HCT116 (cell line): ENCODE measurements around the gene ZNF385A. TPM values are rescaled to one million over a fixed set of nuclear protein-coding genes. Genes with fewer than 3 reads are reported as not detected.
A peak's percentile ranks its signal among the peaks of the same experiment; 100 is the strongest.

Experiments
- ATAC-seq: fragments of 200-7000 bp; cut with Tn5 transposase; 2 replicates; pipeline ENCODE4 v1.9.1; 2020; ENCODE audit warnings: mild to moderate bottlenecking, moderate library complexity
- BruUV-seq: library from RNA; stranded (reverse); fragments of 400-500 nt; replicated peaks from 2 replicates; lab custom pipeline; 2021; lab: Mats Ljungman, UMichigan
- CTCF ChIA-PET: fragments of 300-600 bp; sonication (Branson Sonifier 250); formaldehyde crosslinking; loops from one replicate; lab custom pipeline; 2021; ENCODE audit warnings: antibody characterized with exemption; lab: Charles Lee
- POLR2A ChIA-PET: fragments of 300-600, 350-600 bp; sonication (Branson Sonifier 250); formaldehyde crosslinking; loops from one replicate; lab custom pipeline; 2021; ENCODE audit warnings: antibody characterized with exemption; lab: Charles Lee
- RAD21 ChIA-PET, 2 experiments: fragments of 300-600 bp; sonication (Branson Sonifier 250); formaldehyde crosslinking; loops; one replicate each; lab custom pipeline; 2023; ENCODE audit warnings: low total read pairs in 2 of 2; ENCODE audit not compliant: uncharacterized antibody in 2 of 2, unreplicated experiment in 2 of 2, low non-redundant PET in 1 of 2; lab: Charles Lee
- DNase-seq: peaks from one replicate; pipeline ENCODE4 v3.0.0-alpha.2; 2010; ENCODE audit warnings: low read depth, low spot score
- H2AFZ ChIP-seq: fragments of 200-600 bp; shearing (Covaris generic), sonication (generic); 2 replicates; pipeline ENCODE4 v1.6.1; 2017; ENCODE audit warnings: low read depth, mixed run types, mixed read lengths, antibody characterized with exemption, low read length; ENCODE audit not compliant: poor library complexity, severe bottlenecking
- H3K27ac ChIP-seq: 2 replicates; pipeline ENCODE4 v1.5.1; 2012; ENCODE audit warnings: low read depth, low read length
- H3K27me3 ChIP-seq: fragments of 200-600 bp; sonication (generic); 2 replicates; pipeline ENCODE4 v1.6.1; 2016; ENCODE audit warnings: mixed run types, low read length, mixed read lengths; ENCODE audit not compliant: insufficient read depth
- H3K36me3 ChIP-seq, 2 experiments: fragments of 200-500 bp in 1 of 2; fragments of 200-600 bp in 1 of 2; sonication (Bioruptor generic) in 1 of 2; sonication (generic) in 1 of 2; 2 replicates each; pipeline versions ENCODE4 v1.5.1 to v1.6.1; 2014 to 2016; ENCODE audit warnings: low read length in 2 of 2, inconsistent platforms in 1 of 2, mixed read lengths in 1 of 2, mixed run types in 1 of 2; ENCODE audit not compliant: insufficient read depth in 2 of 2, control insufficient read depth in 1 of 2
- H3K4me1 ChIP-seq, 2 experiments: fragments of 200-600 bp in 1 of 2; sonication (generic) in 1 of 2; 2 replicates each; pipeline versions ENCODE4 v1.5.1 to v1.6.1; 2012 to 2017; ENCODE audit warnings: low read length in 2 of 2, inconsistent platforms in 1 of 2, mild to moderate bottlenecking in 1 of 2, mixed read lengths in 1 of 2, mixed run types in 1 of 2, moderate library complexity in 1 of 2; ENCODE audit not compliant: insufficient read depth in 2 of 2, control insufficient read depth in 1 of 2
- H3K4me2 ChIP-seq: fragments of 200-600 bp; sonication (generic); 2 replicates; pipeline ENCODE4 v1.6.1; 2017; ENCODE audit warnings: mixed run types, low read length, mixed read lengths
- H3K4me3 ChIP-seq, 2 experiments: fragments of 200-600 bp in 1 of 2; sonication (generic) in 1 of 2; replicated peaks in 1 of 2; 2 replicates each; pipeline ENCODE4 v1.5.1; 2011 to 2016; ENCODE audit warnings: low read length in 2 of 2, control low read depth in 1 of 2, low read depth in 1 of 2, mild to moderate bottlenecking in 1 of 2, mixed read lengths in 1 of 2, mixed run types in 1 of 2
- H3K79me2 ChIP-seq: fragments of 200-600 bp; sonication (generic); 2 replicates; pipeline ENCODE4 v1.6.1; 2017; ENCODE audit warnings: mild to moderate bottlenecking, mixed run types, low read length, moderate library complexity, mixed read lengths; ENCODE audit not compliant: insufficient read depth
- H3K9ac ChIP-seq: fragments of 200-600 bp; sonication (generic); 2 replicates; pipeline ENCODE4 v1.6.1; 2016; ENCODE audit warnings: low read length, mixed read lengths
- H3K9me2 ChIP-seq: fragments of 200-600 bp; sonication (generic), shearing (Covaris generic); 2 replicates; pipeline ENCODE4 v1.6.1; 2017; ENCODE audit warnings: mixed run types, mild to moderate bottlenecking, moderate library complexity; ENCODE audit not compliant: insufficient read depth
- H3K9me3 ChIP-seq, 2 experiments: fragments of 200-500 bp in 1 of 2; fragments of 200-600 bp in 1 of 2; sonication (Bioruptor generic) in 1 of 2; sonication (generic) in 1 of 2; 2 replicates each; pipeline ENCODE4 v1.6.1; 2014 to 2017; ENCODE audit warnings: low read length in 2 of 2, mixed read lengths in 2 of 2, inconsistent platforms in 1 of 2, low read depth in 1 of 2, mild to moderate bottlenecking in 1 of 2, mixed run types in 1 of 2, moderate library complexity in 1 of 2; ENCODE audit not compliant: control insufficient read depth in 1 of 2, insufficient read depth in 1 of 2
- H4K20me1 ChIP-seq: fragments of 200-600 bp; sonication (generic), shearing (Covaris generic); 2 replicates; pipeline ENCODE4 v1.6.1; 2017; ENCODE audit warnings: mixed run types, mild to moderate bottlenecking, moderate library complexity; ENCODE audit not compliant: insufficient read depth
- CBX3 ChIP-seq: IDR thresholded peaks from 2 replicates; pipeline ENCODE4 v1.6.1; 2012; ENCODE audit warnings: low read depth
- CEBPB ChIP-seq: IDR thresholded peaks from 2 replicates; pipeline ENCODE4 v1.6.1; 2012; ENCODE audit warnings: low read depth
- POLR2AphosphoS5 ChIP-seq: IDR thresholded peaks from 2 replicates; pipeline ENCODE4 v1.6.1; 2011; ENCODE audit warnings: mild to moderate bottlenecking, low read depth, low read length, moderate library complexity
- SIN3A ChIP-seq: IDR thresholded peaks from 2 replicates; pipeline ENCODE4 v1.6.1; 2012; ENCODE audit warnings: low read depth
- intact Hi-C: fragments of 100-400 bp; cut with micrococcal nuclease; formaldehyde crosslinking; loops from 2 replicates; pipeline ENCODE4 v1.10.0; 2022
- total RNA-seq: library from RNA; stranded (reverse); gene quantifications from one replicate; pipeline ENCODE4 v1.2.1, GENCODE V29; 2021; ENCODE audit not compliant: unreplicated experiment
- TF ChIP-seq, protein P1 (sequence below): IDR thresholded peaks from 2 replicates; pipeline ENCODE4 v1.6.1; 2012

The ZNF385A gene
- total RNA-seq, 1 experiment from 2014 or later: 34.7 TPM

DNA sequence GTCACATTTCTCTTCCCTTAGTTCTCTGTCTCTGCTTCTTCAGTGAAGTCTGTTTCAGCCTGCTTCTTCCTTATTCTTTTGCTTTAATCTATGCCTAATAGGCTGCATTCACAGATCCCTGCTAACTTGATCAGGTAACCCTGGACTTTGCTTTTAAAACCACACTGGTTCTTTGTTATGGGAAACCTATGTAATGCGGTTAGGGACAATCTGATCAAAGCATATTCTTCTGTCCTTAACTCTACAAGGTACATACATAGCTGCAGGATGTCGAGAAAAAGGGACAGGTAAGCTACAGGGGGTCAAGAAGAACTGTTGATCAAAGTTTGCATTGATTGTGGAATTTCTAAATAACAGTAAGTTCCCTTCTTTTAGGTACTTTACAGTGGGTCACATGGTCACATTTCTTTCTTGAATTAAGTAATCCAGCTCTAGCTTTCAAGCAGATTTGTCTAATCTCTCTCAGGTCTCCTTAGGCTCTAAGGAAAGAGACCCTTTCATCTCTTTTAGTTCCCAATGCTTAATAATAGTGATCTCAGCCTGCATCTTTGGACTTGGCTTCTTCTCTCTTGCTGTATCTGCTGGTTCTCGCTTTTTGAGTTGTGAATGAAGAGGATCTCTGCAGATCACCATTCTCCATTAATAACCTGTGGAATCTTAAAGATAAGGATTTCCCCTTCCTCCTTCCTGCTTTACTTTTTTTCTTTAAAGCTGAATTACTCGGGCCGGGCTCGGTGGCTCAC is 55.8 kb downstream of the ZNF385A start:
- Histone ChIP-seq H3K9ac (peak overlapping the region; percentile 68), H2AFZ (no peak overlapping the region), H3K27me3 (no peaks in the 10 kb centered on the region), H3K4me3 (peak overlapping the region; percentile 10 to 58), H3K4me1 (peaks cover 46 to 64% of the 10 kb centered on the region in 2 experiments), H3K4me2 (peak overlapping the region; percentile 80), H3K79me2 (peaks cover 83% of the 10 kb centered on the region), H3K27ac (peak overlapping the region; percentile 77), H3K36me3 (peaks cover 6 to 12% of the 10 kb centered on the region in 2 experiments; a peak in 3 of 4 replicates), H3K9me3 (no peaks in the 10 kb centered on the region), H3K9me2 (no peaks in the 10 kb centered on the region), H4K20me1 (0 out of 2 replicates have a peak, but pooled peaks cover 3% of the 10 kb centered on the region)
- DNase-seq (no peak), ATAC-seq (no peak)
- CTCF ChIA-PET: interaction anchor here (0.7 to 5.5 kb wide), 4 partner anchors 7 to 77 kb away, joined by 3 to 63 read pairs (median 3); no protein-coding TSS in a partner anchor
- BruUV-seq: no TSS peak
- POLR2A ChIA-PET: interaction anchor here (0.9 to 5.9 kb wide), 4 partner anchors 8 to 48 kb away, joined by 4 to 73 read pairs (median 12); partner anchors contain the start of genes CBX5 and HNRNPA1
- intact Hi-C loops: loop anchor here (5.0 kb wide), 1 partner anchor 34 kb away; the partner anchor contains the start of gene GPR84
- TF ChIP-seq CBX3: no peak
- 0 out of 2 replicates have a peak, but pooled peaks have one; percentile 2 for TF ChIP-seq POLR2AphosphoS5
- TF ChIP-seq SIN3A: peak; percentile 53; the same call in 1 of the 2 replicates
- TF ChIP-seq, protein P1, sequence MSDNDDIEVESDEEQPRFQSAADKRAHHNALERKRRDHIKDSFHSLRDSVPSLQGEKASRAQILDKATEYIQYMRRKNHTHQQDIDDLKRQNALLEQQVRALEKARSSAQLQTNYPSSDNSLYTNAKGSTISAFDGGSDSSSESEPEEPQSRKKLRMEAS: peak; percentile 5; the same call in 1 of the 2 replicates
- no peak; the same call in 1 of the 2 replicates for TF ChIP-seq CEBPB
- RAD21 ChIA-PET: interaction anchor here in 1 of 2 experiments (0.7 kb wide), 2 partner anchors 16 to 69 kb away, joined by 3 read pairs; no protein-coding TSS in a partner anchor
